Esophagus squamous epithelium (tissue), 4 donors: ENCODE results near the gene TSPAN4.

Source experiments
- CTCF ChIP-seq, 6 experiments: fragments of 450-650 bp in 4 of 6; fragments of 200-600 bp in 2 of 6; sonication (generic) in 2 of 6; IDR thresholded peaks; one replicate each; pipeline ENCODE4 v1.5.1; 2016 to 2019; ENCODE audit warnings: antibody characterized with exemption in 6 of 6, mild to moderate bottlenecking in 4 of 6, moderate library complexity in 4 of 6
- POLR2A ChIP-seq, 4 donors: fragments of 450-650 bp; IDR thresholded peaks; one replicate each; pipeline ENCODE4 v1.6.1; 2017; ENCODE audit warnings: antibody characterized with exemption in 4 of 4, mild to moderate bottlenecking in 4 of 4, moderate library complexity in 3 of 4

DNA sequence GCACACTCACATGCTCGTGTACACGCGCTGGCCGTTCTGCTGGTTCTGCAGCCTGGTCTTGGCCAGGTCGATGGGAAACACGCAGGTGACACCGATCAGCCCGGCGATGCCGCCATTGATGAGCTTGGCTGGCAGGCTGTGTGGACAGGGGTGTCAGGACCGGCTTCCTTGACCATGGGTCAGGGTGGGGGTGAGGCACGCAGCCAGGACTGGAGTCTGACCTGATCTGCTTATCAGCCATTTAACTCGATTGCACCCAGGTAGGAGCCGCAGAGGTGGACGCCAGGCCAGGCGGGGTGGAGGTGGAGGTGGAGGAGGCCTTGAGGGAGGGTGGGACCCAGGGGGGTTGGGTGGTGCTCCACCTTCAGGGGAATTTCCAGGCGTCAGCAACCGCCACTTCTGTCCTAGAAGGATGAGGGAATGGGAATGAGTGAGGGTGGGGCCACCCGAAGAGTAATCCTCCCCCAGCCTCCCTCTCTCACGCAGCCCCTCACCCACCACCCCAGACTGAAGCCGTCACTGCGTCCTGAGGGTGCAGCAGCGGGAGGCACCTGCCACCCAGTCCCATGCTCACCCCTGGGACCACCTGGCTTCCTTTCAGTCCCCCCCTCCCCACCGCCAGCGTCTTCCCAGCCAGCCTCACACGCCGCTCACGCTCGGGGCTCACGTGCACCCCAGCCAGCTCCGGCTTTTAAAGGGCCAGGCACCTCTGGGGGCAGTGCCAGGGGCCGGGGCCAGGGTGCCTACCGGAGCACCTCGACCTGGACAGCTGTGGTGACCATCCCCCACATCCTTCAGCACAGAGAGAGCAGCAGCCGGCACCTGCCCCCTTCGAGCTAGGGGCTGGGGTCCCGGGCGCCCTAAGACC lies 47.7 kb upstream of the TSPAN4 start:
- TF ChIP-seq CTCF (IDR thresholded peaks at IDR 0.05) (no peak), POLR2A (IDR thresholded peaks at IDR 0.05) (no peak)
